HepG2 (cell line): Measurements from ENCODE around the gene SPRN. TPM values are rescaled to one million over a fixed set of nuclear protein-coding genes. Genes with fewer than 3 reads are reported as not detected.
"Not testable (repeated sequence)": the region's sequence is repeated elsewhere in the genome, so short reads cannot be mapped to it uniquely, and the experiment has no call there.

Source experiments
- ATAC-seq: fragments of 200-7000 bp; cut with Tn5 transposase; 3 replicates; pipeline ENCODE4 v1.9.1; 2020; ENCODE audit warnings: mild to moderate bottlenecking, moderate library complexity
- BruUV-seq: library from RNA; stranded (reverse); fragments of 400-500 nt; replicated peaks from 2 replicates; lab custom pipeline; 2021; lab: Mats Ljungman, UMichigan
- CTCF ChIA-PET: fragments of 300-600 bp; formaldehyde crosslinking; extraction: SDS; loops from one replicate; lab custom pipeline; 2021; ENCODE audit warnings: low total read pairs, inconsistent platforms, low intra/inter-chr PET ratio; lab: Yijun Ruan, JAX
- POLR2A ChIA-PET: fragments of 350-600 bp; sonication (Branson Sonifier 250); formaldehyde crosslinking; loops from one replicate; lab custom pipeline; 2020; ENCODE audit warnings: antibody characterized with exemption, inconsistent platforms; lab: Yijun Ruan, JAX
- DNase-seq: peaks from one replicate; pipeline ENCODE4 v3.0.0-alpha.2; 2015; ENCODE audit warnings: low spot score
- FAIRE-seq: peaks from 3 replicates; lab custom pipeline; 2011; peaks lifted over from hg19 to GRCh38; lab: Jason Lieb, UNC
- H2AFZ ChIP-seq: one replicate; pipeline ENCODE4 v1.6.1; 2011; ENCODE audit warnings: low read length, inconsistent platforms
- H3K27ac ChIP-seq: fragments of 300-600 bp; 3 replicates; pipeline ENCODE4 v1.8.0; 2011; ENCODE audit warnings: mixed run types, mild to moderate bottlenecking, mixed read lengths, low read length, inconsistent platforms; ENCODE audit not compliant: insufficient read depth; ENCODE audit errors: extremely low read length
- H3K27me3 ChIP-seq, 2 experiments: fragments of 200-600 bp in 1 of 2; 2 replicates in 1 of 2; 3 replicates in 1 of 2; pipeline versions ENCODE4 v1.6.0 to v1.8.0; 2011; ENCODE audit warnings: low read length in 2 of 2, mild to moderate bottlenecking in 2 of 2, moderate library complexity in 2 of 2, inconsistent platforms in 1 of 2; ENCODE audit not compliant: insufficient read depth in 2 of 2, control insufficient read depth in 1 of 2
- H3K36me3 ChIP-seq, 2 experiments: fragments of 200-600 bp in 1 of 2; replicated peaks in 1 of 2; 2 replicates in 1 of 2; 3 replicates in 1 of 2; pipeline versions ENCODE4 v1.5.1 to v1.8.0; 2011; ENCODE audit warnings: low read length in 2 of 2, inconsistent platforms in 1 of 2; ENCODE audit not compliant: insufficient read depth in 2 of 2, control insufficient read depth in 1 of 2
- H3K4me1 ChIP-seq: 2 replicates; pipeline ENCODE4 v1.5.1; 2012; ENCODE audit warnings: low read length, inconsistent platforms; ENCODE audit not compliant: insufficient read depth
- H3K4me2 ChIP-seq: 2 replicates; pipeline ENCODE4 v1.6.0; 2011; ENCODE audit warnings: low read depth, low read length, inconsistent platforms
- H3K4me3 ChIP-seq, 3 experiments: fragments of 200-600 bp in 1 of 3; sonication (generic), shearing (Covaris generic) in 1 of 3; replicated peaks in 1 of 3; 2 replicates each; pipeline ENCODE4 v1.5.1; 2011 to 2016; ENCODE audit warnings: low read length in 3 of 3, inconsistent platforms in 2 of 3, low read depth in 2 of 3, mild to moderate bottlenecking in 2 of 3, control low read depth in 1 of 3, mixed read lengths in 1 of 3; ENCODE audit not compliant: insufficient read depth in 1 of 3
- H3K79me2 ChIP-seq: one replicate; pipeline ENCODE4 v1.6.1; 2011; ENCODE audit warnings: low read length, inconsistent platforms; ENCODE audit not compliant: insufficient read depth
- H3K9ac ChIP-seq: 2 replicates; pipeline ENCODE4 v1.6.0; 2011; ENCODE audit warnings: mild to moderate bottlenecking, low read depth, low read length, inconsistent platforms; ENCODE audit not compliant: insufficient read depth
- H3K9me3 ChIP-seq: 2 replicates; pipeline ENCODE4 v1.5.1; 2012; ENCODE audit warnings: mild to moderate bottlenecking, low read length
- H4K20me1 ChIP-seq: 2 replicates; pipeline ENCODE4 v1.6.0; 2011; ENCODE audit warnings: inconsistent platforms, mild to moderate bottlenecking, low read length, moderate library complexity; ENCODE audit not compliant: insufficient read depth
- RAD51 ChIP-seq: fragments of 450-650 bp; IDR thresholded peaks from 2 replicates; pipeline ENCODE4 v1.6.1; 2016; ENCODE audit warnings: borderline replicate concordance
- STAG1 ChIP-seq: sonication (generic); formaldehyde crosslinking; IDR thresholded peaks from 2 replicates; pipeline ENCODE4 v1.4.0; 2020; ENCODE audit warnings: missing genetic modification reagents
- TFE3 ChIP-seq: IDR thresholded peaks from 2 replicates; pipeline ENCODE4 v1.6.1; 2016
- ZNF121 ChIP-seq: sonication (generic); formaldehyde crosslinking; IDR thresholded peaks from 2 replicates; pipeline ENCODE4 v1.5.0; 2020; ENCODE audit warnings: mild to moderate bottlenecking, missing genetic modification reagents
- ZNF674 ChIP-seq: sonication (generic); formaldehyde crosslinking; IDR thresholded peaks from 2 replicates; pipeline ENCODE4 v1.5.0; 2020; ENCODE audit warnings: low read depth, mild to moderate bottlenecking, missing genetic modification reagents
- WGBS: methylation state at CpG from one replicate; pipeline ENCODE4 v1.1.6; 2017; ENCODE audit warnings: low lambda C conversion rate; 5-methylcytosine and 5-hydroxymethylcytosine counted together
- in situ Hi-C: cut with HindIII; loops from 2 replicates; pipeline ENCODE4 v1.10.0; 2017; ENCODE audit warnings: low pct_unique_long_range_greater_than_20kb; ENCODE audit not compliant: extremely low pct_ligation_motif_present
- intact Hi-C: fragments of 100-400 bp; cut with micrococcal nuclease; formaldehyde crosslinking; loops from one replicate; pipeline ENCODE4 v1.10.0; 2022; ENCODE audit not compliant: unreplicated experiment
- polyA plus RNA-seq, 8 experiments: library from polyadenylated mRNA; depleted of rRNA in 3 of 8; stranded (reverse) in 7 of 8; unstranded in 1 of 8; fragments of >200 nt; fragmentation: Illumina TruSeq in 4 of 8; extraction: Trizol in 4 of 8; gene quantifications; 2 replicates each; pipeline versions ENCODE4 v1.2.1 to v1.2.3, GENCODE V29; 2011 to 2016; ENCODE audit warnings: low read depth in 4 of 8, missing spikeins in 1 of 8, mixed read lengths in 1 of 8; ENCODE audit not compliant: insufficient read depth in 1 of 8
- total RNA-seq, 5 experiments: library from RNA; depleted of rRNA; stranded (reverse); fragments of >200 nt; fragmentation: Illumina TruSeq; extraction: Trizol; gene quantifications; 2 replicates each; pipeline ENCODE4 v1.2.3, GENCODE V29; 2016; ENCODE audit warnings: low read depth in 1 of 5
- TF ChIP-seq, protein P1 (sequence below): fragments of 450-650 bp; IDR thresholded peaks from 2 replicates; pipeline ENCODE4 v1.6.1; 2016
- TF ChIP-seq, protein P2 (sequence below), 2 experiments: sonication (generic) in 1 of 2; formaldehyde crosslinking in 1 of 2; IDR thresholded peaks; 2 replicates each; pipeline versions ENCODE4 v1.5.1 to v1.6.1; 2011 to 2020; ENCODE audit warnings: borderline replicate concordance in 1 of 2, low read depth in 1 of 2, low read length in 1 of 2, mild to moderate bottlenecking in 1 of 2, missing genetic modification reagents in 1 of 2, moderate library complexity in 1 of 2
- TF ChIP-seq, protein P3 (sequence below): sonication (generic); formaldehyde crosslinking; IDR thresholded peaks from 2 replicates; pipeline ENCODE4 v1.5.0; 2020; ENCODE audit warnings: mild to moderate bottlenecking, missing genetic modification reagents, moderate library complexity
- TF ChIP-seq, protein P4 (sequence below): IDR thresholded peaks from 2 replicates; pipeline ENCODE4 v1.6.1; 2012; ENCODE audit warnings: inconsistent platforms

SPRN gene
- total and polyA plus RNA-seq, 2 of the 13 experiments (the other 11 are each of a cell fraction or from before 2014, with no cell fraction given), result not detected

GRCh38 chr10:133438711-133439273, 14.4 kb upstream of the SPRN start:
- no peaks in the 10 kb centered on the region for H3K27me3 ChIP-seq
- no TSS peak for BruUV-seq
- no peaks in the 10 kb centered on the region for H3K9me3 ChIP-seq
- no peaks in the 10 kb centered on the region for H4K20me1 ChIP-seq
- no peak overlapping the region for H3K4me3 ChIP-seq
- POLR2A ChIA-PET, result no interaction called here
- no peak overlapping the region for H3K4me2 ChIP-seq
- intact Hi-C loops, result loop anchor here (2.0 kb wide), 1 partner anchor 170 kb away; no protein-coding TSS in a partner anchor
- H3K27ac ChIP-seq, result no peak overlapping the region
- ATAC-seq (peak; percentile 54), FAIRE-seq (peak; percentile 59), DNase-seq (peak; percentile 17)
- no peak overlapping the region for H3K9ac ChIP-seq
- WGBS, result 23% methylated on average over 10 of the region's 11 CpGs
- no peak for TF ChIP-seq ZNF674
- TF ChIP-seq, protein P1, sequence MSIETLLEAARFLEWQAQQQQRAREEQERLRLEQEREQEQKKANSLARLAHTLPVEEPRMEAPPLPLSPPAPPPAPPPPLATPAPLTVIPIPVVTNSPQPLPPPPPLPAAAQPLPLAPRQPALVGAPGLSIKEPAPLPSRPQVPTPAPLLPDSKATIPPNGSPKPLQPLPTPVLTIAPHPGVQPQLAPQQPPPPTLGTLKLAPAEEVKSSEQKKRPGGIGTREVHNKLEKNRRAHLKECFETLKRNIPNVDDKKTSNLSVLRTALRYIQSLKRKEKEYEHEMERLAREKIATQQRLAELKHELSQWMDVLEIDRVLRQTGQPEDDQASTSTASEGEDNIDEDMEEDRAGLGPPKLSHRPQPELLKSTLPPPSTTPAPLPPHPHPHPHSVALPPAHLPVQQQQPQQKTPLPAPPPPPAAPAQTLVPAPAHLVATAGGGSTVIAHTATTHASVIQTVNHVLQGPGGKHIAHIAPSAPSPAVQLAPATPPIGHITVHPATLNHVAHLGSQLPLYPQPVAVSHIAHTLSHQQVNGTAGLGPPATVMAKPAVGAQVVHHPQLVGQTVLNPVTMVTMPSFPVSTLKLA, result peak; percentile 52
- peak; percentile 43 for TF ChIP-seq STAG1
- TF ChIP-seq, protein P2, sequence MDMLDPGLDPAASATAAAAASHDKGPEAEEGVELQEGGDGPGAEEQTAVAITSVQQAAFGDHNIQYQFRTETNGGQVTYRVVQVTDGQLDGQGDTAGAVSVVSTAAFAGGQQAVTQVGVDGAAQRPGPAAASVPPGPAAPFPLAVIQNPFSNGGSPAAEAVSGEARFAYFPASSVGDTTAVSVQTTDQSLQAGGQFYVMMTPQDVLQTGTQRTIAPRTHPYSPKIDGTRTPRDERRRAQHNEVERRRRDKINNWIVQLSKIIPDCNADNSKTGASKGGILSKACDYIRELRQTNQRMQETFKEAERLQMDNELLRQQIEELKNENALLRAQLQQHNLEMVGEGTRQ (IDR thresholded peaks at IDR 0.05; ENCODE audit: low read depth, low read length), result peak; percentile 83
- TF ChIP-seq, protein P2 (CRISPR knock-in tag; IDR thresholded peaks at IDR 0.05; ENCODE audit: borderline replicate concordance), result peak; percentile 81; the same call in 1 of the 2 replicates
- TF ChIP-seq, protein P3, sequence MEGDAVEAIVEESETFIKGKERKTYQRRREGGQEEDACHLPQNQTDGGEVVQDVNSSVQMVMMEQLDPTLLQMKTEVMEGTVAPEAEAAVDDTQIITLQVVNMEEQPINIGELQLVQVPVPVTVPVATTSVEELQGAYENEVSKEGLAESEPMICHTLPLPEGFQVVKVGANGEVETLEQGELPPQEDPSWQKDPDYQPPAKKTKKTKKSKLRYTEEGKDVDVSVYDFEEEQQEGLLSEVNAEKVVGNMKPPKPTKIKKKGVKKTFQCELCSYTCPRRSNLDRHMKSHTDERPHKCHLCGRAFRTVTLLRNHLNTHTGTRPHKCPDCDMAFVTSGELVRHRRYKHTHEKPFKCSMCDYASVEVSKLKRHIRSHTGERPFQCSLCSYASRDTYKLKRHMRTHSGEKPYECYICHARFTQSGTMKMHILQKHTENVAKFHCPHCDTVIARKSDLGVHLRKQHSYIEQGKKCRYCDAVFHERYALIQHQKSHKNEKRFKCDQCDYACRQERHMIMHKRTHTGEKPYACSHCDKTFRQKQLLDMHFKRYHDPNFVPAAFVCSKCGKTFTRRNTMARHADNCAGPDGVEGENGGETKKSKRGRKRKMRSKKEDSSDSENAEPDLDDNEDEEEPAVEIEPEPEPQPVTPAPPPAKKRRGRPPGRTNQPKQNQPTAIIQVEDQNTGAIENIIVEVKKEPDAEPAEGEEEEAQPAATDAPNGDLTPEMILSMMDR, result peak; percentile 73
- 0 out of 2 replicates have a peak, but pooled peaks have one; percentile 29 for TF ChIP-seq TFE3 (CRISPR knock-in tag)
- peak; percentile 80 for TF ChIP-seq RAD51
- TF ChIP-seq, protein P4, sequence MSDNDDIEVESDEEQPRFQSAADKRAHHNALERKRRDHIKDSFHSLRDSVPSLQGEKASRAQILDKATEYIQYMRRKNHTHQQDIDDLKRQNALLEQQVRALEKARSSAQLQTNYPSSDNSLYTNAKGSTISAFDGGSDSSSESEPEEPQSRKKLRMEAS, result 0 out of 2 replicates have a peak, but pooled peaks have one; percentile 14
- TF ChIP-seq ZNF121 (CRISPR knock-in tag), result no peak
- H3K79me2 ChIP-seq, result no peaks in the 10 kb centered on the region
- in situ Hi-C loops, result no loop called here
- CTCF ChIA-PET, result interaction anchor here (0.8 to 2.7 kb wide), 3 partner anchors 59 to 170 kb away, joined by 3 to 10 read pairs (median 4); no protein-coding TSS in a partner anchor
- H3K4me1 ChIP-seq, result no peaks in the 10 kb centered on the region
- no peak overlapping the region for H2AFZ ChIP-seq
- no peaks in the 10 kb centered on the region for H3K36me3 ChIP-seq

DNA sequence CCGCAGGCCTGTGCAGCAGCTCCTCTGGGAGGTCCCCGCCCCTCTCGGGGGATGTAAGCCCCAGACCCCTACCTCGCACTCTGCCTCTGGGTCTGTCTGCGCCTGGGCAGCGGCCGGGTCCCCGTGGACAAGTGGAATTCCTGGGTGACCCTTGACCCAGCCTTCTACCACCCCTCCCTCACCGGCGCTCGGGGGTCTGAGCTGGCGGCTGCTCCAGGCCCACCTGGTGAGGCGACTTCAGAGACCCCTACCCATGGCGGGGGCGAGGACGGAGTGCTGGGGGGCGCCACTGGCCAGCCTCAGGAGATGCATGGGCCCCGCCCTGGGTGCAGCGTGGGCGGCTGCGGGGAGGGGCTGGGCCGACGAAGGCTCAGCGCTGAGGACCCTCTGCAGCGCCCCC, 8.4 kb upstream of the SPRN start:
- H3K79me2 ChIP-seq, DNase-seq, FAIRE-seq, H3K4me2 ChIP-seq, H3K27ac ChIP-seq, in situ Hi-C loops, ATAC-seq, H4K20me1 ChIP-seq, POLR2A ChIA-PET, H3K9me3 ChIP-seq, CTCF ChIA-PET, H3K9ac ChIP-seq, H3K4me3 ChIP-seq, H3K4me1 ChIP-seq, H3K27me3 ChIP-seq, H3K36me3 ChIP-seq, BruUV-seq, intact Hi-C loops, H2AFZ ChIP-seq: not testable (repeated sequence)
- WGBS, result 52% methylated on average over 5 of the region's 25 CpGs
